ENCODE measurements around the gene CA5B.

- no peak for TF ChIP-seq ZNF274 (IDR thresholded peaks at IDR 0.05; ENCODE audit: low read depth, low read length)
- no peak for TF ChIP-seq SUZ12 (IDR thresholded peaks at IDR 0.05; ENCODE audit: extremely low read depth, insufficient read depth, insufficient read length)
- TF ChIP-seq YY1 (IDR thresholded peaks at IDR 0.05; ENCODE audit: insufficient read depth, insufficient read length) = no peak
Observed at GRCh38 chrX:15750611-15751154, 12.6 kb downstream of the CA5B start.
